Sciatic nerve (tissue), 2 donors: ENCODE data around the gene DHRS12. TPM values are rescaled to one million over a fixed set of nuclear protein-coding genes. Genes with fewer than 3 reads are reported as not detected.

ENCODE experiments used
- ATAC-seq: fragments of 200-7000 bp; cut with Tn5 transposase; one replicate; pipeline ENCODE4 v1.9.1; 2020; ENCODE audit warnings: mild to moderate bottlenecking, moderate library complexity
- DNase-seq: peaks from one replicate; pipeline ENCODE4 v3.0.0-alpha.2; 2020; ENCODE audit warnings: low spot score
- intact Hi-C: fragments of 100-400 bp; cut with DNase I; formaldehyde crosslinking; loops from one replicate; pipeline ENCODE4 v1.14.2; 2022
- total RNA-seq: library from RNA; stranded (reverse); fragmentation: NEBNext Ultra II Directional; extraction: Animal tissue kit (Norgen Biotek cat#: 25700); gene quantifications from one replicate; pipeline ENCODE4 v1.2.1, GENCODE V29; 2021
- donor health status: DM: no; HTN: no; CAD: no.
- donor health status: DM: no; HTN: no; CAD: no.

DHRS12 gene
- total RNA-seq, 1 donor from 2014 or later, result 18.8 TPM

DNA sequence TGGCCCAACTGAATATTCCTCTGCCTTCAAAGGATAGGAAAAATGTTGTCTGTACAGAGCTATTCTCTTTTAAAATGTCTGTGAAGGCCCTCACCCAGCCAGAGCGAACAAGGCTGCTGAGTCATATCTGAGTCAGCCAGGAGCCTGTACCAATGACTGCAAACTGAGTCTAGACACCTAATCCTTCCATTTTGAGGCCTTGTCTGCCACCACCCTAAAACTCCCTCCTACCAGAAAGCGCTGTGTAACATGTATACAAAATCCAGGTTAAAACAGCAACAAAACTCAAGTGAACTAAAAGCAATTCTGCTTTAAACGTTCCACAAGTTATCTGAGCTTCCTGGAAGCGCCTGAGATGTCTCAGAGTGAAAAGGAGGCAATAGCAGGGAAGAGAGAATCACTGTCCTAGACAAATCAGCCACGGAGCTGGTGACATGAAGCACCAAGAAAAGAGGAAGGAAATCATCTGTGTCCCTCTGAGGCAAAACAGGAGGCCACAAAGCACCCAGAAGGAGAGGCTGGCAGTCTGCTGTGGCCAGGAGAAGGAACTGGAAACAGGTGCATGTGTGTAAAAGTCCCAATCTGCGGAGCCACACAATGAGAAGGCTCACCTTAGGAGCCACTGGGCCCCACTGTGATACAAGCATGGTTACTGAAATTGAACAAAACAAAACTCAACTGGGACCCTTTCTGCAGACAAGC, 10.2 kb downstream of the DHRS12 start:
- peak; percentile 59 for ATAC-seq
- intact Hi-C loops, result no loop called here
- no peak for DNase-seq

DNA sequence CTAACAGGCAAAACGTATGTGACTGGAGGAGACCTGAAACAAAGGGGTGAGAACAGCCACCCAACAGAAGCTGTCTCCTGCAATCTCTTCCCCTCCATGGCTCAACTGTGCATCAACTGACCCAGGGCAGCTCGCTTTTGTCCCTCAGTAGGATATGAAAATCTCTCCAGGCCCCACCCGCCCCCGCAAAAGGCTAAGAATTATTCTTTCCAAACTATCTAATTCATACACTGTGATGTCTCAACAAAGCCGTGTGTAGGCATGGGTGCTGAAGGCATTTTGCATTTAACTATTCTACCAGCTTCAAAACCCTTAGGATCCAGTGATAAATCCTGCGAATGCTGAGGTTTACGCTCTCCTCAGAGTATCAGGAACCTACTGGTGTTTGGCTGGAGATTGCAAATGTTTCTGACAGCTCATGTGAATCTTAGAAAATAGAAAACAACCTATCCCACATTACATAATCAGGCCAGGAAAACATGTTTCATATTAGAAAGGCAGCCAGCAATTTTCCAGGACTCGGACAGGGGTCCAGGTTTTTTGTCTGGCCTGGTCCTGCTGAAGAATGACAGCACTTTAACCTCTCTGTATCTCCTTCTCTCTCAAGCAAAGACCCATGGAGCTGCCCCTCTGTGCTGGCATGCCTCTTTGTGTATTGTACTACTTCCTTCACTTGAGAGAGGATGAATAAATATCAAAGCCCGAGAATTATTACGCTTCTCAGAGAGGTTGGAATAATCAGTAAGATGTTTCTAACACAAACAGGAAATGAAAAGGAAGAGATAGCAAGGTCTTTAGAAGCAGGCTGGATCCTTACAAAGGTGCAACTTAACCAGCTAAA, 17.3 kb downstream of the DHRS12 start:
- DNase-seq, result no peak
- intact Hi-C loops, result no loop called here
- peak; percentile 76 for ATAC-seq

DNA sequence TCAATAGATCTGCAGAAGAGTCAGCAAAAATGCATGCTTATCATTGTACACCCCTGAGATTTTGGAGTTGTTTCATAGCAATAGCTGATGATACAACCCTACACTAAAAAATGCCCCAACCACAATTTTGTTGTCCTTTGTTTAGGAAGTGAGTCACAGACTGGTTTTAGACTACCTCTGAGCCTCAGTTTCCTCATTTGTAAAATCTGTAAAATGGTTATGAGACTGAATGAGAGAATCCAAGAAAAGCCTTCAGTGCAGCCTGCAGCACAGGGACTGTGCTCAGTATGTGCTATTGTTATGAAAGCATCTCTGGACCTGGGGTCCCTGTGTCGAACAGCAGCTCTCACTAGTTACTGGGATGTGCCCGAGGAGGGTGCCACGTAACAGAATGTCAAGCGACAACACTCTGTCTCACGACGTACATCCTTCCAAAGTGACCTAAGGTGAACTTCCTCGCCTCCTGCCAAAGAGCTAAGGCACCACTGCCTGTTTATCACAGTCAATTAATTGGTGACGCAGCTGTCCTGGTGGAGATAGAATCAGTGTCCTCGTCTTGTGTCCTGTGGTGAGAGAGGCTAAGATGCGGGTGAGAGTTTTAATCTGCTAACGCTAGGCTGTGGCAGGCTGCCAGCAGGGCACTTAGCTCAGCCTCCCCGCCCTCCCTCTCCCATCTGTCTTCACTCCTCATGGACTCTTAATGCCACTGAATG, 18.1 kb downstream of the DHRS12 start:
- intact Hi-C loops, result no loop called here
- ATAC-seq, result peak; percentile 77

DNA sequence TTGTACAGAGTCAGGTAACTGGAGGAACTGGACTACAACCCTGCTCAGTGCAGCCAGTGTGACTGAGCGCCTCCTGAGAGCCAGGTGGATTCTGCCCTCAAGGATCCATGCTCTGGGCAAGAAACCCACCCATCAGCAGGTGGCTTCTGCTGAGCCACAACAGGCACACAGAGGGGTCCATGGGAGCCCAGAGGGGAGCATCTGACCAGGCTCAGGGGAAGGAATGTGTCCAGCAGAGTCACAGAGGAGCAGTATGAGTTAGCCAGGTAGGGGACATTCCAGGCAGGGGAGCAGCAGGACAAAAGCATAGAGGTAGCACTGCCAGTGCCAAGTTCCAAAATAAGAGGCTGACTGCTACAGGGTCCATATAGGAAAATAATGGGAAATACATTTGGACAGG, 19.9 kb downstream of the DHRS12 start:
- ATAC-seq, result no peak
- intact Hi-C loops, result no loop called here
- DNase-seq, result no peak

More for the DNA sequence above, 18.1 kb downstream of the DHRS12 start:
- DNase-seq, result no peak

DNA sequence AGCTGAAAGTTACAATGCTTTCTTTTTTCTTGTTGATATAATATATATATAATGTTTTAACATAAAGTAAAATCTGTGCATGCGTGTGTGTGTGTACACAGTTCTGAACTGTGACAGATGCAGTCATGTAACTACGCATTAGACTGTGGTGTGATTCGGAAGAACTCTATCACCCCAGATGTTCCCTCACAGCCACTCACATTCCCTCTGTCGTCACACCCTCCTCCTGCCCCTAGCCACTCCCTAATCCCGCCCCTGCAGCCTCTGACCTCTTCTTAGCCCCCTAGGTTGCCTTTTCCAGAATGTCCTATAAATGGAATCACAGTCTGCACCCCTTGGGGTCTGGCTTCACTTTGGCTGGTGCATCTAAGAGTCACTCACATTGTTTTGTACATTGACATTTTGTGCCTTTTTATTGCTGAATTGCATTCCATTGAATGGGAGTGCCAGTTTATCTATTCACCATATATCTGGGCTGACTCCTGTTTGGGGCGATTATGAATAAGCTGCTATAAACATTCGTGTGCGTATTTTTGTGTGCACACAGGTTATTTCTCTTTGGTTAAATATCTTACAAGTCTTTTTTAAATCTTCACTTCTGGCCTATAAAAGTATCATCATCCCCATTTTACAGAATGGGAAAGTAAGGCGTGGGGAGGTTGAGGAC, 20.4 kb downstream of the DHRS12 start:
- ATAC-seq (peak; percentile 38), DNase-seq (no peak)
- intact Hi-C loops, result no loop called here

DNA sequence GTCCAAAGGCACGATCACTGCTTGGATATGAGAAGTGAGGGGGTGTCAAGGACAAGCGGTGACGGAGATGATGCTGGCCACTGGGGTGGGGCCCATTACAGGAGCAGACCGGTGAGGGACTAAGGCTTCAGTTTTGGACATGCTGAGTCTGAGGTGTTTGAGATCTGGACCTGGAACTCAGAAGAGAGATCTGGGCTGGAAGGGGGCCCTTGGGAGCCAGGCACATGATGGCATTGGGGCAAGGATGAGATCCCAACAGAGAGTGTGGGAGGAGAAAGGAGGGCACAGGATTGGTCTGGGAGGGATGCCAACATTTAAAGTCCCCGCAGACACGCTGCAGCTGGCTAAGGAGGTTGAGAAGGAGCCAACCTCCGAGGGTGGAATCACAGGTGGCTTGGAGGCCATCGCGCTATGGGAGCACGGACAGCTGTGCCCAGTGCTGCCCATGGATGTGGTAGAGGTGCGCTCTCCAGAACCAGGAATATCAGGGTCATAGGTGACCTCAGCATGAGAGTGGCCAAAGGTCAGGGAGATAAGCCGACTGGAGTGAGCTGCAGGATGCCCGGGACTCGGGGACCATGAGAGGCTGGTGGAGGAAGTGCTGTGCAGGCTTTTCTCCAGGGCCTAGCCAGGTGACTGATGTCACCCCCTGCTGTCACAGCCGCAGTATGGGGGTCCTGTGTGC, 21.8 kb downstream of the DHRS12 start:
- intact Hi-C loops, result no loop called here
- DNase-seq, result peak; percentile 36
- ATAC-seq, result no peak

DNA sequence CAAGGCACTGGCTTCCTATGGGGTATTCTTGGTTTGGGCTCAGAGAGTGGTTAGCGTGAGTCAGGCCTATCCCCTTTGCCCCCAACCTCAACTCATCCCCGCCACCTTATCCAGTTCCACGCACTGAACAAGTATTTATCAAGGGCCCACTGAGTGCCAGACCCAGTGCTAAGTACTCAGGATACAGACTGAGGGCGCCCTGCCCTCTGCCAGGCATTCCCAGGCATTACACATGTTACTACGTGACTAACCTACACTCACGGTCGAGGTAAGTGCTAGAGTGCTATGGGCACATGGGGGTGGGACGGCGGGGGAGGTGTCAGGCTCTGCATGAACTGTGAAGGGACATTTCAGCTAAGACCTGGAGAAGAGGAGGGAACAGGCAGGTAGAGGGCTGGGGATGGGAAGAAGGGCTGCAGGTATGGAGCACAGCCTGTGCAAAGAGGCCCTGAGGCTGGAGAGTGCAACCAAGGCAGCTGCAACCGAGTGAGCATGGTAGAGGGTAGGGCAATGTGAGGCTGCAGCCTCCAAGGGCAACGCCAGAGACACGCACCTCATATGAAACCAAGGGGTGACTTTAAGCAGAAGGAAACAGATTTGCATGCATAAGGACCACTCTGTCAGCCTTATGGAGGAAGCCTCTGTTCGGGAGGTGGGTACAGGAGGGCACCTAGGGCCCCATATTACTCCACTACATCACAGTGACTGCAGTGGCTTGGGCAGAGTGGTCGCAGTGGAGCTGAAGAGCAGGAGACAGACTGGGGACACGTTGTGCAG, 22.5 kb downstream of the DHRS12 start:
- intact Hi-C loops, result no loop called here
- peak; percentile 21 for DNase-seq
- ATAC-seq, result no peak

DNA sequence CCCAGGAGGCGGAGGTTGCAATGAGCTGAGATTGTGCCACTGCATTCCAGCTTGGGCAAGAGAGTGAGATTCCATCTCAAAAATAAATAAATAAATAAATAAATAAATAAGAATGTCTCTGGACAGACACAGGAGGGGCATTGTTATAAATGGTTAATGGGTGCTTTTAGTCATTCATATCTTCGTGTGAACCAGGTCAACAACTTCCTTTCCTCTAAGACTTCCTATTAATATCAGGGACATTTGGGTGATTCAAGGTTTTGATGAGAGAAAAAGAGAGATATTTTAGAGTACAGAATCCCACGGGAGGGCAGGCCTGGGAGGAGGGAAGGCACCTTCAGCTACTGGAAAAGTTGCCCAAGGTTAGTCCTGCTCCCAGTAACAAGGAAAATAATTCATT, 23.9 kb downstream of the DHRS12 start:
- ATAC-seq (no peak), DNase-seq (no peak)
- intact Hi-C loops, result no loop called here

DNA sequence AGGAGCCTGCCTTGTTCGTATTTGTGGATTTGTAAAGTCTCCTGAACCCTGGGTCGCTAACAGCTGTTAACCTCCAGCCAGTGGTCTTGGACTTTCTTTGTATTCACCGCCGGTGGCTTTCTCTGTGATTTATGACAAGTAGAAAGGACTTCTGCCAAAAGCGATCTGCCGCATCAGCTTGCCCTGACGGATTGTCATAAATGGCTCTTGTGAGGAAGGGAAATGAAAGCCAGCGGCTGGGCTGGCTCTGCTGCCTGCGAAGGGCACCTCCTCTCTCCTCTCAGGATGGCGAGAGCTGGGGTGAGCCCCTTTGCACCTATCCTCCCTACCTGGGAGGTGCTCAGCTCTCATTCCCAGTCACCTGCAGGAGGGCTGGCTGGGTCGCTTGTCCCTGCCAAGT, 25.6 kb downstream of the DHRS12 start:
- intact Hi-C loops, result no loop called here

DNA sequence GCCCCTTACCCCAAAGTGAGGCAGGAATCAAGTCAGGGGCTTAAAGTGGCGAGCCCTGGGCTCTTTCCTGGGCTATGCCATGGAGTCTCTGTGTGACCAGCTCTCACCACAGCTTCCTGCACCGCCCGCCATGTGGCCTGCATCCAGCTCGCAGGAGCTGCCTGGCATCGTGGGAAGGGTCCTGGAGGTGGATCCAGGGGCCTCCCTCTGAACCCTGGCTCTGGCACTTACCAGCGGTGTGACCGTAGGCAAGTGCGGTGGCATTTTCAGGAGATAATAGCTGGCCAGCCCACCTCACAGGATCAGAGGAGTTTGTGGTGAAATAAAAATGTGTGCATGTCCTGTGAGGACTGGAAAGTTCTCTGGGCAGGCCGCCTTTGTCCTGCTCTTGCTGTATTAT, 26.0 kb downstream of the DHRS12 start:
- DNase-seq, result no peak
- intact Hi-C loops, result no loop called here
- ATAC-seq, result no peak

More for the DNA sequence above, 25.6 kb downstream of the DHRS12 start:
- no peak for ATAC-seq
- no peak for DNase-seq

DNA sequence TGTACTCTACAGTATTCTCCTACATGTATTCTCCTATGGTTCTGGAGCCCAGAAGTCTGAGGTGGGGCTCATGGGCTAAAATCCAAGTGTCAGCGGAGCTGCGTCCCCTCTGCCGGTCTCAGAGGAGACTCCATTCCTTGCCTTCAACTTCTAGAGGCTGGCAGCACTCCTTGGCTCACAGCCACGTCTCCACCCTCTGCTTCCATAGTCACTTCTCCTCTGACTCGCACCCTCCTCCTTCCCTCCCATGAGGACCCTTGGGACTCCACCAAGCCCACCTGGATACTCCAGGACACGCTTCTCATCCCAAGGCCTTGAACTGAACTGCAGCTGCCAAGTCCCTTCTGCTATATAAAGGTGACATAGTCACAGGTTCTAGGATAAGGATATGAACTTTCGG, 27.8 kb downstream of the DHRS12 start:
- ATAC-seq (no peak), DNase-seq (no peak)
- intact Hi-C loops, result no loop called here

DNA sequence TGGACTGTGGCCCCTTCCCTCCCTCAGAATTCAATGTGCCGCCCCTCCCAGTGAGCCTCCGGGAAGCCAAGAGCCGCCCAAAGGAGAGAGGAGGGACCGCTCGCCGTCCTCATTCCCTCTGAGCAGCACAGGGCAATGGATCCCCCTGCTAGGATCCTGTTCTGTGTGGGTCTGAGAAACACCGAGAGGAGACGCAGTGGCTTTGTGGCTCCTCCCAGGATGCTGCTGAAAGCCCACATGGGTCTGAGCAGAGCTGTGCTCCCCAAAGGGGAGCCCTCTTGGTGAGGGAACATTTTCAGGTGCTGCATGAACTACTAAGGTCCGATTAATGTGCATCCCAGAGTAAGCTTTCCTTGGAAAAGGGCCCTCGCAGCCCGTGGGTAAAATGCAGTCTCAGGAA, 30.4 kb downstream of the DHRS12 start:
- intact Hi-C loops, result no loop called here
- ATAC-seq (no peak), DNase-seq (no peak)

DNA sequence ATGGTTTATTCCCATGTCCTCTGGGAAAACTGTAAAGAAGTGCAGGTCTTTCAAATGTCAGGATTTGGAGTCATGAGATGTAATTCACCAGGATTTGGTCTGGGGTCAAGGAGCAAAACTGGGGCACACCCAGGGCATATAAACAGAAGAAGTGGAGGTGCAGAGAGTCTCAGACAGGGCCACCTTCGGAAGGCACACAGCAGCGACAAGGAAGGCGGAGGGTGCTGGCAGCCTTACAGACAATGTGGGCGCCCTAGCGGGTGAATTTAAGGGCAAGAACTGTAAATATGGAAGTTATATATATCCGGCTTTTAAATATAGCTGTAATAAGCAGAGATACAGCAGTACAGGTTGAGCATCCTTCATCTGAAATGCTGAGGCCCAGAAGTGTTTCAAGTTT, 31.2 kb downstream of the DHRS12 start:
- ATAC-seq (no peak), DNase-seq (no peak)
- intact Hi-C loops, result no loop called here

DNA sequence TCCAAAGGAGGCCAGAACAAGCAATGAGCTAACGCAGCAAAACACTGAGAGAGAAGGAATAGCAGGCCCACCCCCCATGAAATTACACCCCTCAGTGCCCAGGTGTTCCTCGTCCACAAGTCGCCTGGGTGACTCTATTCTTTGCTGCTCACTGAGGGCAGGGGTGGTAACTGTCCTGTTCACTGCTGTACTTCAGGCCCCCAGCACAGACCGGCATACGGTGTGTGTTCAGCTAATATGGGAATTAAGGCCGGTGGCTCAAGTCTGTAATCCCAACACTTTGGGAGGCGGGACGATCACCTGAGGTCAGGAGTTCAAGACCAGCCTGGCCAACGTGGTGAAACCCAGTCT, 31.9 kb downstream of the DHRS12 start:
- ATAC-seq (no peak), DNase-seq (no peak)
- intact Hi-C loops, result no loop called here

DNA sequence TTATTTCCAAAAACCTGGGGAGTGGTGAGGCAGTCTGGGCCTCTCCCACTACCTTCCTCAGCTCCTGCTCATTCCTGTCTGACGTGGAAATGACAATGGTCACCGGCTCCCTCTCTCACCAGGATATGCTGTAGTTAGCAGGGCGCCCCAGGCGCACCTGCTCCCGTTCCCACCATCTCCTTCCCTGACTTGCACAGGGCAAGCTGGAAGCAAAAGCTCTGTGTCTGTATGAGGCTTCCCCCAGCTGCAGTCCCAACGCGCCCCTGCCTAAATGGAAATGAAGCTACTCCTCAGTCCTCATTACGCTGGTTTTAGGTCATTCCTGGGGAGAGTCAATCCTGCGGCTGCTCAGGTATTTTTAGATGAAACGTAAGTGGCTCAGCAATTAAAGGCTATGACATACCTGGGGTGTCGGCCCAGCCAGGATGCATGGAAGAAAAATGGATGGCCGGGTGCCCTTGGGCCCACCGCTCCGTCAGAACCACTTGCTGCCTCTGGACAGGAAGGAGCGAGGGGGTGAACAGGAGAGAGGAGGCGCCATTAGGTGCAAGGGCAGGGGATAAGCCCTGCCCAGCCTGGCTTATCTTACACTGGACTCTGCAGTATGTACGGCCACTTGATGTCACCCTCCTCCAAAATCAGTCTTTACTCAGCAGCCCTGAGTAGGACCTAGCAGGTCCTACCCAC, 32.4 kb downstream of the DHRS12 start:
- DNase-seq, result no peak
- no peak for ATAC-seq
- intact Hi-C loops, result no loop called here

DNA sequence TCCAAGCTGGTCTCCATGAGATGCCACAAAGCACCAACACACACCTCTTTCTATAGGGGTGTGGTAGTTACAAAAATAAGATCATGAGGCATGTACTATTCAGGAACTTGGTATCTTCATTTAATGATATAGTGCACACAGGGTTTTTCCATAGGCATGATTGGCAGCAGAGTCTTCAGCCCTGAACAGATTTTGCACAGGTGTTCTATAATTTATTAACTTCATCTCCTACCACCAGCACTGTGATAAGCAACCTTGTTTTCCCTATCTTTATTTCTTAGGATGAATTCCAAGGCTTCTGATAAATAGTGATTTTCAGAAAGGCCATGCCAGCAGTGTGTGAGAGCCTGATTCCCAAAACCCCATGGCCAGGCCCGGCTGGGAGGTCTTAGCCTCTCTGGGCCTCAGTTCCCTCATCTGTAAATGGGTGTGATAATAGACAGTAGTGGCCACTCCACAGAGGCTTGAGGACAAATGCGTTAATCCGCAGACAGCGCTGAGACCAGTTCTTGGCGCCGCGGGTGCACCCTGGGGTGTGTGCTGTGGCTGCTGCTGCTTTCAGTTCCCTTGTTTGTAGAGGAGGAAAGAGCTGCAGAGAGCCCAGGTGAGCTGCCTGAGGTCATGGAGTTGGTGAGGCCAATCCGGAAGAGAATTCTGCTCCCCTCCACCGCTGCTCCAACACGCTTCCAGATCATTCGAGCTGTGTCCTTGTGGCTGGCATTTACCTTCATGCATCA, 33.1 kb downstream of the DHRS12 start:
- no peak for DNase-seq
- intact Hi-C loops, result no loop called here

DNA sequence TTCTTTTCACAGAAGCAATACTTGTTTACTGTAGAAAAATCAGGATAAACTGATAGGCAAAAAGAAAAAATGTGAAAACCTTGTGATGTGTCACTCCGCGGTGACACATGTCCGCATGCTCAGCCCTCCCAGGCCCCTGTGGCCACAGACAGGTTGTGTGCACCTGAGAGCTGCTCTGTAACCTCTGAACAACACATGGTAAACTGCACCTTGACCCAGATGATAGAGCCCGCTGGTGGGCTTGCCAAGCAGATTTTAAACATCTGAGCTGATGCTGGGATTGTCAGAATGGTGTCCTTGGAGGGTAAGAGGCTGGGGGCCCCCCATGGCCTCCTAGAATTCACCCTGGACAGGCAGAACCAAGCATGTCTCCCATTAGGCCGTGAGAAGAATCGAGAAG, 33.8 kb downstream of the DHRS12 start:
- ATAC-seq (peak; percentile 6), DNase-seq (no peak)
- intact Hi-C loops, result no loop called here

More for the DNA sequence above, 33.1 kb downstream of the DHRS12 start:
- no peak for ATAC-seq
